ENCODE measurements around the gene CAMTA1. TPM values are rescaled to one million over a fixed set of nuclear protein-coding genes. Genes with fewer than 3 reads are reported as not detected.

The CAMTA1 gene
- total RNA-seq, 3 donors from 2014 or later: 73.4 to 114 (median 82.6) TPM

DNA sequence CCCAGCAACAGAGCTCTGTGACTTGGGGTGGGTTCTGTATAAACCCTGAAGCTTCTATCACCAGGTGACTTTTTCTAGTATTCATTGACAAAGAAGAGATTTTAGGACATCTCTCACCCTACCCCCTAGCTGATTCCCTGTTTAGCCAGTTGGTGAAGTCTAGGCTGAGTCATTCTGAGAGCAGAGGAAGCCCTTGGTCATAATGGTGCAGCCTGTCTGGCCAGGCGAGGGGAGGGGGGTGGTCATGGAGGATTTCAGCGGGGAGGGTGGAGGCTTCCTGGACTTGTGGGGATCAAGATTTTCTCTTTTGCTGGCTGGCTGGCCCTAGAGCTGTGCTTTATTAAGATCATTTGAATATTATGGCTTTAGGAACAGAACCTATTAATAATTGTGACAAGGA, 262.6 kb downstream of the CAMTA1 start:
- ATAC-seq (no peak), DNase-seq (no peak)
- no peaks in the 10 kb centered on the region for H3K9me3 ChIP-seq
- no peaks in the 10 kb centered on the region for H3K36me3 ChIP-seq (ENCODE audit: low read depth)
- no peaks in the 10 kb centered on the region for H3K4me1 ChIP-seq (ENCODE audit: low read depth)
- intact Hi-C loops (cut with DNase I, micrococcal nuclease): no loop called here
- TF ChIP-seq, protein P1, sequence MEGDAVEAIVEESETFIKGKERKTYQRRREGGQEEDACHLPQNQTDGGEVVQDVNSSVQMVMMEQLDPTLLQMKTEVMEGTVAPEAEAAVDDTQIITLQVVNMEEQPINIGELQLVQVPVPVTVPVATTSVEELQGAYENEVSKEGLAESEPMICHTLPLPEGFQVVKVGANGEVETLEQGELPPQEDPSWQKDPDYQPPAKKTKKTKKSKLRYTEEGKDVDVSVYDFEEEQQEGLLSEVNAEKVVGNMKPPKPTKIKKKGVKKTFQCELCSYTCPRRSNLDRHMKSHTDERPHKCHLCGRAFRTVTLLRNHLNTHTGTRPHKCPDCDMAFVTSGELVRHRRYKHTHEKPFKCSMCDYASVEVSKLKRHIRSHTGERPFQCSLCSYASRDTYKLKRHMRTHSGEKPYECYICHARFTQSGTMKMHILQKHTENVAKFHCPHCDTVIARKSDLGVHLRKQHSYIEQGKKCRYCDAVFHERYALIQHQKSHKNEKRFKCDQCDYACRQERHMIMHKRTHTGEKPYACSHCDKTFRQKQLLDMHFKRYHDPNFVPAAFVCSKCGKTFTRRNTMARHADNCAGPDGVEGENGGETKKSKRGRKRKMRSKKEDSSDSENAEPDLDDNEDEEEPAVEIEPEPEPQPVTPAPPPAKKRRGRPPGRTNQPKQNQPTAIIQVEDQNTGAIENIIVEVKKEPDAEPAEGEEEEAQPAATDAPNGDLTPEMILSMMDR (IDR thresholded peaks at IDR 0.05): no peak
- no peak overlapping the region for H3K4me3 ChIP-seq

DNA sequence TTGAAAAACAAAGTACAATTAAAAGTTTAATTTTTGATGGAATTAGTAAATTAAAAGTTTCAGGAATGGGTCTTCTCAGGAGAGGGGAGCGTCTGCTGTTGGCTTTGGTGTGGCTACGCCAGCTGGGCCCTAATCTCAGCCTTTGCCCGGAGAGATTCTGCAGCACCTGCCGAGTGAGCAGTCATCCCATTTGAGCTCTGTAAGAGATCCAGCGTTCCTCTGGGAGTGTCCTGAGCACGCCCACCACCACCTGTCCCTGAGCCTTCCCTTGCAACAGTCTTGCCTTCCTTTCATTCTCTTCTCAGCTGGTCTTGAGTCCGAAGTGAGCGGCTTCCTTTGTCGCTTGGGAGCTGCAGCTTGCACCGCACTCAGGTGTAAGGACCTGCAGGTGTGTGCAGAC, 263.1 kb downstream of the CAMTA1 start:
- DNase-seq: no peak
- TF ChIP-seq, protein P1 (IDR thresholded peaks at IDR 0.05): no peak
- intact Hi-C loops (cut with DNase I, micrococcal nuclease): no loop called here
- no peaks in the 10 kb centered on the region for H3K9me3 ChIP-seq
- ATAC-seq: no peak
- no peaks in the 10 kb centered on the region for H3K4me1 ChIP-seq (ENCODE audit: low read depth)
- H3K4me3 ChIP-seq: no peak overlapping the region
- no peaks in the 10 kb centered on the region for H3K36me3 ChIP-seq (ENCODE audit: low read depth)

GRCh38 chr1:7049913-7050625, 264.8 kb downstream of the CAMTA1 start:
- intact Hi-C loops (cut with DNase I, micrococcal nuclease): no loop called here
- TF ChIP-seq, protein P1 (IDR thresholded peaks at IDR 0.05): no peak
- Histone ChIP-seq H3K4me1 (ENCODE audit: low read depth) (no peaks in the 10 kb centered on the region), H3K9me3 (no peaks in the 10 kb centered on the region), H3K36me3 (ENCODE audit: low read depth) (no peaks in the 10 kb centered on the region), H3K4me3 (no peak overlapping the region)
- ATAC-seq (no peak), DNase-seq (no peak)

- DNase-seq (no peak), ATAC-seq (no peak)
- Histone ChIP-seq H3K9me3 (no peaks in the 10 kb centered on the region), H3K4me3 (no peak overlapping the region), H3K4me1 (ENCODE audit: low read depth) (no peaks in the 10 kb centered on the region), H3K36me3 (ENCODE audit: low read depth) (no peaks in the 10 kb centered on the region)
- TF ChIP-seq, protein P1 (IDR thresholded peaks at IDR 0.05): no peak
- intact Hi-C loops (cut with DNase I, micrococcal nuclease): no loop called here
Measured at GRCh38 chr1:7050751-7051665, 265.8 kb downstream of the CAMTA1 start.

DNA sequence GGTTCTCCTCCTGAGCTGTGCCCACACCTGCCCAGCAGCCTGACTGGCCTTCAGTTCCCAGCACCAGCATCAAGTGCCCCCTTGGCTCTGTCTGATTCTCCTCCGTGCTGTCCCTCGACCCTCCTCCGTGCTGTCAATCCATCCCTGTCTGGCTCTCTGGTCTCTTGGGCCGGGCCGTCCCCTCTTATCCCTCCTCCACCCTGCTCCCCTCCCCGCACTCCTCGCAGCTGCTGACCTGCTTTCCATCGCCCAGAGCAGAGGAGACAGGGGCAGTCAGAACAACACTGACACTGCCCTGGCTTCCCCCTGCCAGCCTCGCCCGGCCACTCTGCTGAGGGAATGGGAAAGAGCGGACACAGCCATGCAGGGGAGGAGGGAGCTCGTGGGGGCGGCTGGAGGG, 267.4 kb downstream of the CAMTA1 start:
- H3K9me3 ChIP-seq: no peaks in the 10 kb centered on the region
- TF ChIP-seq, protein P1 (IDR thresholded peaks at IDR 0.05): no peak
- ATAC-seq: no peak
- no peak for DNase-seq
- no peaks in the 10 kb centered on the region for H3K36me3 ChIP-seq (ENCODE audit: low read depth)
- H3K4me1 ChIP-seq (ENCODE audit: low read depth): no peaks in the 10 kb centered on the region
- intact Hi-C loops (cut with DNase I, micrococcal nuclease): no loop called here
- no peak overlapping the region for H3K4me3 ChIP-seq

Measured in mucosa of descending colon (tissue), 3 donors.